A549 (cell line): ENCODE measurements around the gene UGT1A5. TPM values are rescaled to one million over a fixed set of nuclear protein-coding genes. Genes with fewer than 3 reads are reported as not detected.
A peak's percentile ranks its signal among the peaks of the same experiment; 100 is the strongest.

ENCODE experiments used
- ATAC-seq, 2 experiments: fragments of 200-7000 bp in 1 of 2; fragments of >200 bp in 1 of 2; cut with Nextera tagmentation in 1 of 2; cut with Tn5 transposase in 1 of 2; 3 replicates each; pipeline versions ENCODE4 v1.8.0 to v1.9.1; 2018 to 2020; ENCODE audit warnings: mild to moderate bottlenecking in 1 of 2, moderate library complexity in 1 of 2
- CTCF ChIA-PET: fragments of 300-600 bp; sonication (Branson Sonifier 250); formaldehyde crosslinking; extraction: SDS; loops from one replicate; lab custom pipeline; 2021; ENCODE audit warnings: antibody characterized with exemption, inconsistent platforms; lab: Yijun Ruan, JAX
- POLR2A ChIA-PET: fragments of 350-600 bp; formaldehyde crosslinking; extraction: SDS; loops from one replicate; lab custom pipeline; 2021; ENCODE audit warnings: antibody characterized with exemption, inconsistent platforms; lab: Yijun Ruan, JAX
- DNase-seq, 2 experiments: peaks; one replicate each; pipeline versions ENCODE4 v3.0.0 to v3.0.0-alpha.2; 2011 to 2016; ENCODE audit warnings: low read depth in 1 of 2, low spot score in 1 of 2
- FAIRE-seq: peaks from 2 replicates; lab custom pipeline; 2011; peaks lifted over from hg19 to GRCh38; lab: Jason Lieb, UNC
- H3K27ac ChIP-seq, 2 experiments: fragments of >200 bp; sonication (Bioruptor Twin); formaldehyde crosslinking; 3 replicates each; pipeline ENCODE4 v1.5.1; 2016 to 2017
- H3K4me1 ChIP-seq: fragments of >200 bp; sonication (Bioruptor Twin); formaldehyde crosslinking; 3 replicates; pipeline ENCODE4 v1.6.1; 2016
- H3K4me2 ChIP-seq: fragments of >200 bp; sonication (Bioruptor Twin); formaldehyde crosslinking; 3 replicates; pipeline ENCODE4 v1.6.1; 2016
- H3K4me3 ChIP-seq: fragments of >200 bp; sonication (Bioruptor Twin); formaldehyde crosslinking; 3 replicates; pipeline ENCODE4 v1.5.1; 2016
- H3K9me3 ChIP-seq: fragments of >200 bp; sonication (Bioruptor Twin); formaldehyde crosslinking; 3 replicates; pipeline ENCODE4 v1.6.1; 2016
- ATOH8 ChIP-seq: fragments of 250-450 bp; sonication (Bioruptor Pico); IDR thresholded peaks from 2 replicates; pipeline ENCODE4 v1.5.0; 2020; ENCODE audit warnings: low read depth, mild to moderate bottlenecking, moderate library complexity
- BHLHE40 ChIP-seq: IDR thresholded peaks from 2 replicates; pipeline ENCODE4 v1.6.1; 2012; ENCODE audit warnings: low read depth, low read length, inconsistent platforms
- CHD4 ChIP-seq: fragments of 200-600 bp; sonication (generic); IDR thresholded peaks from 2 replicates; pipeline ENCODE4 v1.6.1; 2016; ENCODE audit warnings: antibody characterized with exemption, mild to moderate bottlenecking, borderline replicate concordance
- CTCF ChIP-seq: fragments of >200 bp; sonication (Bioruptor Twin); formaldehyde crosslinking; IDR thresholded peaks from 3 replicates; pipeline ENCODE4 v1.5.1; 2016
- E2F6 ChIP-seq: IDR thresholded peaks from 2 replicates; pipeline ENCODE4 v1.6.1; 2012; ENCODE audit warnings: low read depth, borderline replicate concordance
- EHF ChIP-seq: fragments of 250-450 bp; sonication (Bioruptor Pico); IDR thresholded peaks from 2 replicates; pipeline ENCODE4 v1.5.0; 2020; ENCODE audit warnings: mild to moderate bottlenecking
- EP300 ChIP-seq, 2 experiments: fragments of >200 bp; sonication (Bioruptor Twin); formaldehyde crosslinking; IDR thresholded peaks; 2 replicates in 1 of 2; 3 replicates in 1 of 2; pipeline ENCODE4 v1.6.1; 2016 to 2017
- ESRRA ChIP-seq: fragments of 150-350 bp; IDR thresholded peaks from 2 replicates; pipeline ENCODE4 v1.6.1; 2014; ENCODE audit warnings: mild to moderate bottlenecking, low read length, borderline replicate concordance
- FOSL2 ChIP-seq, 2 experiments: fragments of 450-650 bp in 1 of 2; fragments of >200 bp in 1 of 2; sonication (Bioruptor Twin) in 1 of 2; formaldehyde crosslinking; IDR thresholded peaks; 2 replicates each; pipeline versions ENCODE4 v1.5.0 to v1.6.1; 2016 to 2020; ENCODE audit warnings: mild to moderate bottlenecking in 1 of 2, moderate library complexity in 1 of 2
- HDAC2 ChIP-seq: fragments of 200-600 bp; sonication (generic); IDR thresholded peaks from 2 replicates; pipeline ENCODE4 v1.6.1; 2016
- HMGXB4 ChIP-seq: fragments of 250-450 bp; sonication (Bioruptor Pico); IDR thresholded peaks from 2 replicates; pipeline ENCODE4 v1.5.0; 2021; ENCODE audit warnings: mild to moderate bottlenecking, moderate library complexity, borderline replicate concordance
- JUN ChIP-seq, 2 experiments: fragments of >200 bp; sonication (Bioruptor Twin); formaldehyde crosslinking; IDR thresholded peaks; 2 replicates in 1 of 2; 3 replicates in 1 of 2; pipeline ENCODE4 v1.6.1; 2016 to 2017
- JUNB ChIP-seq: fragments of >200 bp; sonication (Bioruptor Twin); formaldehyde crosslinking; IDR thresholded peaks from 2 replicates; pipeline ENCODE4 v1.6.1; 2016
- KDM5A ChIP-seq: fragments of 200-600 bp; sonication (generic); IDR thresholded peaks from 2 replicates; pipeline ENCODE4 v1.6.1; 2016; ENCODE audit warnings: antibody characterized with exemption, mild to moderate bottlenecking
- MAX ChIP-seq: IDR thresholded peaks from 2 replicates; pipeline ENCODE4 v1.6.1; 2012
- NPAS2 ChIP-seq: fragments of 250-450 bp; sonication (Bioruptor Pico); IDR thresholded peaks from 2 replicates; pipeline ENCODE4 v1.8.0; 2022; ENCODE audit warnings: mild to moderate bottlenecking, moderate library complexity, borderline replicate concordance
- NR3C1 ChIP-seq: fragments of >200 bp; sonication (Bioruptor Twin); formaldehyde crosslinking; IDR thresholded peaks from 3 replicates; pipeline ENCODE4 v1.6.1; 2017
- POLR2AphosphoS2 ChIP-seq: conservative IDR thresholded peaks from 2 replicates; pipeline ENCODE4 v1.6.1; 2012; ENCODE audit warnings: low read length, improper control_type of control experiment, inconsistent platforms
- RARB ChIP-seq: fragments of 250-450 bp; sonication (Bioruptor Pico); IDR thresholded peaks from 2 replicates; pipeline ENCODE4 v1.8.0; 2021; ENCODE audit warnings: mild to moderate bottlenecking, moderate library complexity
- RCOR1 ChIP-seq: fragments of 150-350 bp; IDR thresholded peaks from 2 replicates; pipeline ENCODE4 v1.6.1; 2014; ENCODE audit warnings: antibody characterized with exemption, low read length, low read depth
- RFX5 ChIP-seq: fragments of 450-650 bp; IDR thresholded peaks from 2 replicates; pipeline ENCODE4 v1.7.1; 2014; ENCODE audit warnings: antibody characterized with exemption, mild to moderate bottlenecking, moderate library complexity
- ZFP36 ChIP-seq: fragments of 450-650 bp; IDR thresholded peaks from 2 replicates; pipeline ENCODE4 v1.6.1; 2014; ENCODE audit warnings: borderline replicate concordance; ENCODE audit not compliant: partially characterized antibody
- ZNF302 ChIP-seq: fragments of 250-450 bp; sonication (Bioruptor Pico); IDR thresholded peaks from 2 replicates; pipeline ENCODE4 v1.9.0; 2021; ENCODE audit warnings: inconsistent platforms, mild to moderate bottlenecking, moderate library complexity
- WGBS: methylation state at CpG from one replicate; pipeline ENCODE4 v1.1.6; 2017; ENCODE audit errors: missing lambda C conversion rate; 5-methylcytosine and 5-hydroxymethylcytosine counted together
- polyA plus RNA-seq, 4 experiments: library from polyadenylated mRNA; depleted of rRNA in 3 of 4; stranded (reverse); fragments of >200 nt; fragmentation: RNase III in 1 of 4; extraction: RNeasy Plus Mini Kit Qiagen cat#74134 plus additional on column Dnase treatment in 1 of 4; gene quantifications; 2 replicates in 3 of 4; 3 replicates in 1 of 4; pipeline ENCODE4 v1.2.3, GENCODE V29; 2011 to 2017

Gene UGT1A5
- polyA plus RNA-seq, 2 of the 4 experiments (the other 2 are of a cell fraction) = 0.05 TPM; not detected in 1

- FAIRE-seq (no peak), ATAC-seq (no peak), DNase-seq (no peak)
- Histone ChIP-seq H3K4me1 (no peaks in the 10 kb centered on the region; the same call in 2 of the 3 replicates), H3K27ac (peak overlapping the region in 1 of 2 experiments; percentile 36; a peak in 1 of 6 replicates), H3K9me3 (peaks cover 22% of the 10 kb centered on the region), H3K4me2 (no peak overlapping the region), H3K4me3 (no peak overlapping the region)
- ChIA-PET POLR2A (no interaction called here), CTCF (no interaction called here)
- TF ChIP-seq POLR2AphosphoS2 (no peak), ESRRA (no peak), NR3C1 (no peak), RFX5 (no peak)
- WGBS = 95% methylated on average over 16 of the region's 16 CpGs
Observed at GRCh38 chr2:233772153-233772552, 59.4 kb downstream of the UGT1A5 start.

GRCh38 chr2:233772583-233772982, 59.9 kb downstream of the UGT1A5 start:
- peaks cover 23% of the 10 kb centered on the region for H3K9me3 ChIP-seq
- no peak for FAIRE-seq
- WGBS = 73% methylated on average over 5 of the region's 5 CpGs
- DNase-seq = no peak
- 0 out of 6 replicates have a peak overlapping the region, but pooled peaks of 1 of the 2 experiments have one; percentile 9 for H3K27ac ChIP-seq
- no peak overlapping the region for H3K4me2 ChIP-seq
- TF ChIP-seq BHLHE40 (no peak), JUNB (no peak), HMGXB4 (CRISPR knock-in tag) (no peak), MAX (no peak), ZNF302 (no peak), RARB (CRISPR knock-in tag) (no peak), E2F6 (no peak), ZFP36 (no peak), ATOH8 (CRISPR knock-in tag) (no peak), RFX5 (no peak), KDM5A (no peak), POLR2AphosphoS2 (no peak), JUN (IDR thresholded peaks at IDR 0.05) (no peak), CTCF (no peak), EP300 (IDR thresholded peaks at IDR 0.05) (no peak)
- ATAC-seq = no peak
- ChIA-PET CTCF (no interaction called here), POLR2A (no interaction called here)
- H3K4me3 ChIP-seq = no peak overlapping the region
- no peaks in the 10 kb centered on the region for H3K4me1 ChIP-seq

- Histone ChIP-seq H3K4me2 (no peak overlapping the region), H3K9me3 (peaks cover 23% of the 10 kb centered on the region), H3K27ac (peak overlapping the region in 1 of 2 experiments; percentile 27; a peak in 1 of 6 replicates), H3K4me3 (no peak overlapping the region), H3K4me1 (no peaks in the 10 kb centered on the region)
- POLR2A ChIA-PET = no interaction called here
- FAIRE-seq (no peak), ATAC-seq (no peak), DNase-seq (no peak)
- 97% methylated on average over 5 of the region's 5 CpGs for WGBS
- CTCF ChIA-PET = interaction anchor here (1.8 kb wide), 1 partner anchor 59 kb away, joined by 5 read pairs; no protein-coding TSS in a partner anchor
- no peak for TF ChIP-seq CHD4
- TF ChIP-seq EHF = no peak
- no peak for TF ChIP-seq FOSL2 (IDR thresholded peaks at IDR 0.05)
- no peak for TF ChIP-seq FOSL2 (CRISPR knock-in tag; IDR thresholded peaks at IDR 0.05)
- no peak for TF ChIP-seq ATOH8 (CRISPR knock-in tag)
- no peak for TF ChIP-seq HDAC2
- no peak for TF ChIP-seq CTCF
- TF ChIP-seq RCOR1 = no peak
- TF ChIP-seq MAX = no peak
- no peak for TF ChIP-seq NPAS2 (CRISPR knock-in tag)
Observed at GRCh38 chr2:233773854-233774253, 61.1 kb downstream of the UGT1A5 start.
